ENCODE results near the gene IQCH. TPM values are rescaled to one million over a fixed set of nuclear protein-coding genes. Genes with fewer than 3 reads are reported as not detected.

Gene IQCH
- 4.5 TPM for total RNA-seq (ENCODE audit: unreplicated experiment)
- long read RNA-seq, partial matches to known transcripts = 1 of 2 reads
- long read RNA-seq, other reads (novel, unspliced or antisense) = 1 of 2 reads

DNA sequence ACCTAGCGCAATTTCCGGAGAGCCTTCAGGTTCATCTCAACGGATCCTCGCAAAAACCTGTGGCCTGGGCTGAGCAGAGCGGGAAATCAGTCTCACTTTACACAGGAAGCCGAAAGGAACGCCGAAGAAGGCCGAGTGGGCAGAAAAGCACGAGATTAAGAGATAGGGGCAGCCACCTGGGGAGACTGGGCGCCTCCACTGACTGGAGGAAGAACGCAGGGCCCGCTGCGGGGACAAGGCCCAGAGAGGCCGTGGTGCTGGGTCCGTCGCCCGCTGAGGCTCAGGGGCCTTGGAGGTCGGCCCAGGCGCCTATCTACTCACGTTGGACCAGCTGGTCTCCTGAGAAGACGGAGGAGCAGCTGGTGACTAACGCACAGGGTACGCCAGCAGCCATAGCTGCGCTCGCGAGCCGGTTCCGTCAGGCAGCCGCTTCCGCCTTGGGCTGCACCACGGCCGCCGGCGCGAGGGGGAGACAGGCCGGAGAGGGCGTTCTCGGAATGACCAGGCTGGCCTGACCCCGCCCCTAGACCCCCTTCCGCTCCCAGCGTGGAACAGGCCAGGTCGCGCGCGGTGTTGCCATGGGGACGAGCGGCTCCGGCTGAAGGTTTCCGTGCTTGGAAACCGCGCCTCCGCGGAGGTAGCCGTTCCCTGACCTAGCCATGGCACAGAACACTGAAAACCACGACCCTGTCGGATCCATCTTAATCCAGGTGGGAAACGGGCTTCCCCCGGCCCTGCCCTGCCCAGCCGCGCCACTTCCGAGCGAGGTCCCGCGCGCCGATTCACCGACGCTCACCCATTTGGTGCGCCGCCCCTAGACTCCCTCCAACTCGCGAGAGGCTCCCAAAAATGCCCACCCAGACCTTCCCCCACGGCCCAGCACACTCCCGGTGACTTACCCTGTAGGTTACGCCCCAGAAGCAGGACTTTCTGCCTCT is at the start of gene IQCH, which contains the start of gene AAGAB:
Gene IQCH, plus strand, starts transcription at position 549 of the 938 bp plus-strand sequence. Its CDS starts 111 bp downstream, at position 660.
Gene AAGAB, minus strand, starts transcription at position 424 of the 938 bp plus-strand sequence. Its CDS starts 30 bp downstream, at position 394.
- no peaks in the 10 kb centered on the region for H3K4me1 Mint-ChIP-seq (ENCODE audit: low read depth, unreplicated experiment)
- H3K27me3 Mint-ChIP-seq (ENCODE audit: unreplicated experiment) = peaks cover 2% of the 10 kb centered on the region
- peak; percentile 100 for DNase-seq
- no peaks in the 10 kb centered on the region for H3K36me3 Mint-ChIP-seq (ENCODE audit: unreplicated experiment)
- H3K27ac Mint-ChIP-seq (ENCODE audit: unreplicated experiment) = peak within 1 kb of the TSS; percentile 96
- peak within 1 kb of the TSS; percentile 96 for H3K4me3 Mint-ChIP-seq (ENCODE audit: unreplicated experiment)
- no peaks in the 10 kb centered on the region for H3K9me3 Mint-ChIP-seq (ENCODE audit: unreplicated experiment)
- TF ChIP-seq, protein P1, sequence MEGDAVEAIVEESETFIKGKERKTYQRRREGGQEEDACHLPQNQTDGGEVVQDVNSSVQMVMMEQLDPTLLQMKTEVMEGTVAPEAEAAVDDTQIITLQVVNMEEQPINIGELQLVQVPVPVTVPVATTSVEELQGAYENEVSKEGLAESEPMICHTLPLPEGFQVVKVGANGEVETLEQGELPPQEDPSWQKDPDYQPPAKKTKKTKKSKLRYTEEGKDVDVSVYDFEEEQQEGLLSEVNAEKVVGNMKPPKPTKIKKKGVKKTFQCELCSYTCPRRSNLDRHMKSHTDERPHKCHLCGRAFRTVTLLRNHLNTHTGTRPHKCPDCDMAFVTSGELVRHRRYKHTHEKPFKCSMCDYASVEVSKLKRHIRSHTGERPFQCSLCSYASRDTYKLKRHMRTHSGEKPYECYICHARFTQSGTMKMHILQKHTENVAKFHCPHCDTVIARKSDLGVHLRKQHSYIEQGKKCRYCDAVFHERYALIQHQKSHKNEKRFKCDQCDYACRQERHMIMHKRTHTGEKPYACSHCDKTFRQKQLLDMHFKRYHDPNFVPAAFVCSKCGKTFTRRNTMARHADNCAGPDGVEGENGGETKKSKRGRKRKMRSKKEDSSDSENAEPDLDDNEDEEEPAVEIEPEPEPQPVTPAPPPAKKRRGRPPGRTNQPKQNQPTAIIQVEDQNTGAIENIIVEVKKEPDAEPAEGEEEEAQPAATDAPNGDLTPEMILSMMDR (IDR thresholded peaks at IDR 0.05; ENCODE audit: partially characterized antibody, unreplicated experiment) = no peak

DNA sequence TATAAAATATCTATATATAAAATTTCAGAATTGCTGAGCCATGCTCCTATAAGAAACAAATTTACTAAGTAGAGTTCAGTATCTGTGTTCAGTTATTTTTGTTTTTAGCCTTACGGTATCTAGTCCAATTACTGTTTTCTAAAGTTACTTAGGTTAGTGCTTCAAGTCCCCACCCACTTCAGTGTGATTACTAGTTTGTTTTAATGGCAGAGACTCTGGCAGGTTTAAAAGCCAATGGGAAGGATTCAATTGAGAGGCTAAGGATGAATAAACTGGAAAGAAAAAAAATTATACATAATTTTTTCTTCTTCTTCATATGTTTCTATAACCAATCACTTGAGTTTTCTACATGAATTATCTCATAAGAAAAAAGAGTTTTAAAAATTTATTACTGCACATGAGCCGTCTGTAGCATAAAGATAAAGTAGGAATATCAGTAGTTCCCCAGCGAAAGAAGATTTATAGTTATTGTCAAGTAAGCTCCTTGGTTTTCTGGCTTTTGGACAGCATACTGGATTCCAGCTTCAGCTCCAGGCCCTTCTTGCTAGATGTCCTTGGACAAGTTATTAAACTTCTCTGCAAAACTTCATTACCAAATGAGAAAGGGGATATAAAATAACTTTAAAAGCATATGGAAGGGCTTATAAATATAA is 46.9 kb upstream of the IQCH start:
- no peaks in the 10 kb centered on the region for H3K9me3 Mint-ChIP-seq (ENCODE audit: unreplicated experiment)
- DNase-seq = no peak

DNA sequence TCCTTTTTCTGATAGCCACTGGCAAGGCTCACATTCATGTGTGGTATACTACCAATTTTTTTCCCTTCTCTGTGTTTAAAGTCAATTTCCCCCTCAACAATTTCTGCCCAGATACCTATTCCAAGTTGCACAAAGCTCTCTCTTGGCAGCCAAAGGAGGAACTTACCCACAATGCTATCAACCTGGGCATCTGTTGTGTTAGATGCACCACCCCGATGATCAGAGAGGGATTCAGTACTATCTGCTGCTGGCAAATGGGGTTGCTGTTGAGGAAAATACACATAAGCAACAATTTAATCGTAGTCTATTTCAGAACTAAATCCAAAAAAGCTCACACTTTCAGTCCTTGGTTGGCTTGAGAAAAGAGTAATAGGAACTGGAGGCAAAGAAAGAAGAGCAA is 46.2 kb upstream of the IQCH start:
- Mint-ChIP-seq H3K9me3 (ENCODE audit: unreplicated experiment) (no peaks in the 10 kb centered on the region), H3K4me3 (ENCODE audit: unreplicated experiment) (no peak overlapping the region), H3K27me3 (ENCODE audit: unreplicated experiment) (no peaks in the 10 kb centered on the region), H3K36me3 (ENCODE audit: unreplicated experiment) (no peaks in the 10 kb centered on the region), H3K27ac (ENCODE audit: unreplicated experiment) (no peak overlapping the region), H3K4me1 (ENCODE audit: low read depth, unreplicated experiment) (no peaks in the 10 kb centered on the region)
- TF ChIP-seq, protein P1 (IDR thresholded peaks at IDR 0.05; ENCODE audit: partially characterized antibody, unreplicated experiment) = no peak
- DNase-seq = no peak

More for the DNA sequence above, 46.9 kb upstream of the IQCH start:
- H3K4me3 Mint-ChIP-seq (ENCODE audit: unreplicated experiment) = no peak overlapping the region
- TF ChIP-seq, protein P1 (IDR thresholded peaks at IDR 0.05; ENCODE audit: partially characterized antibody, unreplicated experiment) = no peak
- H3K36me3 Mint-ChIP-seq (ENCODE audit: unreplicated experiment) = no peaks in the 10 kb centered on the region
- H3K4me1 Mint-ChIP-seq (ENCODE audit: low read depth, unreplicated experiment) = no peaks in the 10 kb centered on the region
- H3K27me3 Mint-ChIP-seq (ENCODE audit: unreplicated experiment) = no peaks in the 10 kb centered on the region
- H3K27ac Mint-ChIP-seq (ENCODE audit: unreplicated experiment) = no peak overlapping the region

DNA sequence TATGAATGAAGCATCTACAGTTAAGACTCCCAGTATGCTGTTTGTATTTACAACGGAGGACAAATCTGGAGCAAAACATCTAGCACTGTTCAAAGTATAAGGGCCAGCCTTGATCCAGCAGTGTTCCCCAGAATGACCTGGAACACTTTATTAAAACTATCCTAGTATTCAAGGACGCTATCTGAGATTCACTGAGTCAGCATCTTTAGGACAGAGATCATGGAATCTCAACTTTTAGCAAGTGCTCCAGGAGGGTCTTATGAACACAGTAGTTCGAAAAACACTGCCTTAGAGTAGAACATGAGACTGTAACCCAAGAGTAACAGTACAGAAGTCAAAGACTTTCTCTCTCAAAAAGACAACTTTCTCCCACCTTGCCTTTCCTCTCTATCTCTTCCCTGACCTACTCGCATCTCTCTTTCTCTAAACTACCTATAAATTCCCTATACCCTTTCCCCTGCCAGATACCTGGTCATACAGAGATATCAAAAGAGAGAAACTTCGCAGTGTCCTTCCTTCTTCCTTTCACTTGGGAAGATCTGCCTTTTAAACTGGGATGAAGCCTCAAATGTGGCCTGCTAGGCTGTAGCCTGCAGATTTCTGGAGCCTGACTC is 43.9 kb upstream of the IQCH start:
- Mint-ChIP-seq H3K27me3 (ENCODE audit: unreplicated experiment) (no peaks in the 10 kb centered on the region), H3K4me1 (ENCODE audit: low read depth, unreplicated experiment) (peaks cover 1% of the 10 kb centered on the region), H3K36me3 (ENCODE audit: unreplicated experiment) (no peaks in the 10 kb centered on the region)

More for the DNA sequence above, 43.9 kb upstream of the IQCH start:
- no peak for DNase-seq
- Mint-ChIP-seq H3K27ac (ENCODE audit: unreplicated experiment) (no peak overlapping the region), H3K9me3 (ENCODE audit: unreplicated experiment) (no peaks in the 10 kb centered on the region), H3K4me3 (ENCODE audit: unreplicated experiment) (no peak overlapping the region)
- TF ChIP-seq, protein P1 (IDR thresholded peaks at IDR 0.05; ENCODE audit: partially characterized antibody, unreplicated experiment) = no peak
